A673 (cell line): Measurements from ENCODE around the gene CFP. TPM values are rescaled to one million over a fixed set of nuclear protein-coding genes. Genes with fewer than 3 reads are reported as not detected.

Experiments used
- BruUV-seq: library from RNA; stranded (reverse); fragments of 400-500 nt; replicated peaks from 2 replicates; lab custom pipeline; 2021; lab: Mats Ljungman, UMichigan
- CTCF ChIA-PET: fragments of 300-600 bp; sonication (Branson Sonifier 250); formaldehyde crosslinking; loops from one replicate; lab custom pipeline; 2022; ENCODE audit warnings: antibody characterized with exemption; lab: Charles Lee
- POLR2A ChIA-PET: fragments of 300-600 bp; sonication (Branson Sonifier 250); formaldehyde crosslinking; loops from one replicate; lab custom pipeline; 2022; ENCODE audit warnings: antibody characterized with exemption; ENCODE audit not compliant: low non-redundant PET; lab: Charles Lee
- DNase-seq: peaks from one replicate; pipeline ENCODE4 v3.0.0-alpha.2; 2015; ENCODE audit warnings: low spot score
- H3K27ac ChIP-seq: fragments of 200-600 bp; sonication (generic); 2 replicates; pipeline ENCODE4 v1.5.1; 2016; ENCODE audit warnings: mixed run types, low read depth, mild to moderate bottlenecking, mixed read lengths, antibody characterized with exemption, low read length; ENCODE audit not compliant: poor library complexity, severe bottlenecking
- H3K27me3 ChIP-seq: fragments of 200-600 bp; sonication (generic); replicated peaks from 2 replicates; pipeline ENCODE4 v1.6.1; 2017; ENCODE audit warnings: mixed run types, low read depth, mild to moderate bottlenecking, mixed read lengths, antibody characterized with exemption, low read length; ENCODE audit not compliant: insufficient read depth, poor library complexity
- H3K36me3 ChIP-seq: fragments of 200-600 bp; sonication (generic); 2 replicates; pipeline ENCODE4 v1.6.1; 2016; ENCODE audit warnings: mixed run types, mild to moderate bottlenecking, mixed read lengths, antibody characterized with exemption, low read length; ENCODE audit not compliant: insufficient read depth, poor library complexity, severe bottlenecking
- H3K4me1 ChIP-seq: fragments of 200-600 bp; sonication (generic); 2 replicates; pipeline ENCODE4 v1.6.1; 2017; ENCODE audit warnings: mixed run types, mild to moderate bottlenecking, mixed read lengths, antibody characterized with exemption, low read length; ENCODE audit not compliant: insufficient read depth, poor library complexity, severe bottlenecking
- H3K4me3 ChIP-seq: fragments of 200-600 bp; sonication (generic); 2 replicates; pipeline ENCODE4 v1.5.1; 2016; ENCODE audit warnings: low read depth, mixed run types, mild to moderate bottlenecking, mixed read lengths, low read length; ENCODE audit not compliant: poor library complexity, severe bottlenecking
- H3K9me3 ChIP-seq: fragments of 200-600 bp; sonication (generic); 2 replicates; pipeline ENCODE4 v1.6.1; 2016; ENCODE audit warnings: mixed run types, low read depth, mild to moderate bottlenecking, mixed read lengths, antibody characterized with exemption, low read length; ENCODE audit not compliant: poor library complexity, severe bottlenecking
- CTCF ChIP-seq: fragments of 300-800, 200-600 bp; sonication (generic); conservative IDR thresholded peaks from 2 replicates; pipeline ENCODE4 v1.5.1; 2017; ENCODE audit warnings: low read depth, mild to moderate bottlenecking, antibody characterized with exemption, low read length, moderate library complexity, mixed read lengths
- EZH2 ChIP-seq: fragments of 200-600 bp; sonication (generic); IDR thresholded peaks from 2 replicates; pipeline ENCODE4 v1.6.1; 2017; ENCODE audit warnings: borderline replicate concordance, low read depth, mild to moderate bottlenecking, mixed read lengths, antibody characterized with exemption, low read length; ENCODE audit not compliant: poor library complexity, severe bottlenecking
- intact Hi-C: fragments of 100-400 bp; cut with micrococcal nuclease; formaldehyde crosslinking; loops from one replicate; pipeline ENCODE4 v1.10.0; 2022; ENCODE audit not compliant: unreplicated experiment
- total RNA-seq: library from RNA; stranded (reverse); gene quantifications from 2 replicates; pipeline ENCODE4 v1.2.3, GENCODE V29; 2021

CFP gene
- total RNA-seq, 1 experiment from 2014 or later: 2.3 TPM

- intact Hi-C loops: no loop called here
- POLR2A ChIA-PET: no interaction called here
- BruUV-seq: no TSS peak
These were observed 15.8 kb upstream of the CFP start for GRCh38 chrX:47645530-47645929.

GRCh38 chrX:47644557-47645091 is 14.9 kb upstream of the CFP start:
- H3K36me3 ChIP-seq: peaks cover 17% of the 10 kb centered on the region
- TF ChIP-seq EZH2 (no peak), CTCF (peak; percentile 58)
- no peaks in the 10 kb centered on the region for H3K9me3 ChIP-seq
- intact Hi-C loops: loop anchor here (1.0 to 5.0 kb wide), 4 partner anchors 82 to 451 kb away; partner anchors contain the start of genes ARAF and UBA1
- BruUV-seq: no TSS peak
- no peaks in the 10 kb centered on the region for H3K27me3 ChIP-seq
- H3K4me1 ChIP-seq: no peaks in the 10 kb centered on the region
- H3K27ac ChIP-seq: no peak overlapping the region
- no peak overlapping the region for H3K4me3 ChIP-seq
- peak; percentile 71 for DNase-seq
- ChIA-PET CTCF (interaction anchor here (0.6 to 1.6 kb wide), 5 partner anchors 36 to 147 kb away, joined by 3 to 5 read pairs (median 4); partner anchors contain the start of gene TIMP1), POLR2A (interaction anchor here (0.5 kb wide), 1 partner anchor 332 kb away, joined by 5 read pairs; no protein-coding TSS in a partner anchor)

More at GRCh38 chrX:47645530-47645929, 15.8 kb upstream of the CFP start:
- Histone ChIP-seq H3K4me1 (no peaks in the 10 kb centered on the region), H3K36me3 (peaks cover 8% of the 10 kb centered on the region), H3K4me3 (no peak overlapping the region), H3K27ac (no peak overlapping the region), H3K9me3 (no peaks in the 10 kb centered on the region), H3K27me3 (no peaks in the 10 kb centered on the region)
- no peak for DNase-seq
- no peak for TF ChIP-seq EZH2
- TF ChIP-seq CTCF: no peak
- CTCF ChIA-PET: interaction anchor here (1.0 kb wide), 1 partner anchor 104 kb away, joined by 3 read pairs; no protein-coding TSS in a partner anchor

GRCh38 chrX:47643926-47644325 is 14.2 kb upstream of the CFP start:
- TF ChIP-seq CTCF: peak; percentile 49
- no peak for TF ChIP-seq EZH2
- BruUV-seq: no TSS peak
- intact Hi-C loops: loop anchor here (1.0 to 5.0 kb wide), 4 partner anchors 82 to 451 kb away; partner anchors contain the start of genes ARAF and UBA1
- Histone ChIP-seq H3K27ac (peak overlapping the region; percentile 7), H3K4me1 (no peaks in the 10 kb centered on the region), H3K36me3 (peaks cover 20% of the 10 kb centered on the region), H3K9me3 (no peaks in the 10 kb centered on the region), H3K4me3 (no peak overlapping the region), H3K27me3 (no peaks in the 10 kb centered on the region)
- ChIA-PET CTCF (interaction anchor here (0.6 to 1.6 kb wide), 4 partner anchors 35 to 147 kb away, joined by 3 to 7 read pairs (median 4); partner anchors contain the start of gene TIMP1), POLR2A (no interaction called here)
- peak; percentile 65 for DNase-seq
